Dedifferentiated amniotic fluid mesenchymal stem cell (primary cell): ENCODE data around the gene TMEM125.

Experiments
- DNase-seq: peaks from one replicate; pipeline ENCODE4 v3.0.0-alpha.2; 2016; ENCODE audit errors: extremely low spot score

The TMEM125 gene

DNA sequence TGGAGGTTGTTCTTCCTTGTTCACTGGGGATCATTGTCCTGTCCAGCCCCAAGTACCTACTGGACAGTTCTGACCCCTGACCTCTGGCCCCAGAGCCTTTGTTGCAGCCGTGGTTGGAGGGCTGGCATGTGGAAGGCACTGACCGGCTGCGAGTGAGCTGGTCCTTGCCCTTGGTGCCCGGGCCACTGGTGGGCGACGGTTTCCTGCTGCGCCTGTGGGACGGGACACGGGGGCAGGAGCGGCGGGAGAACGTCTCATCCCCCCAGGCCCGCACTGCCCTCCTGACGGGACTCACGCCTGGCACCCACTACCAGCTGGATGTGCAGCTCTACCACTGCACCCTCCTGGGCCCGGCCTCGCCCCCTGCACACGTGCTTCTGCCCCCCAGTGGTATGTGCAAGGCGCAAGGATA, 42.4 kb downstream of the TMEM125 start:
- no peak for DNase-seq

DNA sequence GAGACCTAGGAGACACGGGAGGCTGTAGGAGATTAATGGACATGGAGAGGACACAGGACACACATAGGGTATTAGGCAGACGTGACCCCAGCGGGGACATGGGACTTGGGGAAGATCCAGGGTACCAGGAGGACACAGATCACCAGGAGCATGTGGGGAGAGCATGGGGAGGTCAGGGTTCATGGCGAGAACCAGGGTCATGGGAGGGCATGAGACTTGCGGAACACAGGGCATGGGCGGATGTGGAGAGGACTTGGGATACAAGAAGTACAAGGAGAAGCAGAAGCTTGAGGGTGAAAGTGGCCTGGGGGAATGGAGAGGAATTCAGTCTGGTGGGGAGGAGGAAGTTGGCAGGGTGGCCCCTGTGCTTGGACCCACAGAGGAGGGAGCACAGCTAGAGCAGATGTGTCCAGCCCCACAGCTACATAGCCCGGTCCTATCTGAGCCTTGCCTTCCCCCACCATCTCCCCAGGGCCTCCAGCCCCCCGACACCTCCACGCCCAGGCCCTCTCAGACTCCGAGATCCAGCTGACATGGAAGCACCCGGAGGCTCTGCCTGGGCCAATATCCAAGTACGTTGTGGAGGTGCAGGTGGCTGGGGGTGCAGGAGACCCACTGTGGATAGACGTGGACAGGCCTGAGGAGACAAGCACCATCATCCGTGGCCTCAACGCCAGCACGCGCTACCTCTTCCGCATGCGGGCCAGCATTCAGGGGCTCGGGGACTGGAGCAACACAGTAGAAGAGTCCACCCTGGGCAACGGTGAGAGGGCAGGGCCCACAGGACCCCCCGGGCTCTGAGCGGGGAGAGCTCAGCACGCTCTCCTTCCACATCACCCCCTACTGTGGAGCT, 43.1 kb downstream of the TMEM125 start:
- DNase-seq = no peak

DNA sequence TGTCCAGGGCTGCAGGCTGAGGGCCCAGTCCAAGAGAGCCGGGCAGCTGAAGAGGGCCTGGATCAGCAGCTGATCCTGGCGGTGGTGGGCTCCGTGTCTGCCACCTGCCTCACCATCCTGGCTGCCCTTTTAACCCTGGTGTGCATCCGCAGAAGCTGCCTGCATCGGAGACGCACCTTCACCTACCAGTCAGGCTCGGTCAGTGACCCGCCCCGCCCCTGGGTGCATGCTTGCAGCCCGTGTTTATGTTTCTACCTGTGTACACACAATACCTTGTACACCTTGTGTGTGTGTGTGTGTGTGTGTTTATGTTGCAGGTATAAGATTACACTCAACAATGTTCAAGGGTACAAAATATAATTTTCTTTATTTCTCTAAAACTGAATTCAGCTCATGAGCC, 44.0 kb downstream of the TMEM125 start:
- DNase-seq = no peak

GRCh38 chr1:43314233-43314632, 44.5 kb downstream of the TMEM125 start:
- no peak for DNase-seq

DNA sequence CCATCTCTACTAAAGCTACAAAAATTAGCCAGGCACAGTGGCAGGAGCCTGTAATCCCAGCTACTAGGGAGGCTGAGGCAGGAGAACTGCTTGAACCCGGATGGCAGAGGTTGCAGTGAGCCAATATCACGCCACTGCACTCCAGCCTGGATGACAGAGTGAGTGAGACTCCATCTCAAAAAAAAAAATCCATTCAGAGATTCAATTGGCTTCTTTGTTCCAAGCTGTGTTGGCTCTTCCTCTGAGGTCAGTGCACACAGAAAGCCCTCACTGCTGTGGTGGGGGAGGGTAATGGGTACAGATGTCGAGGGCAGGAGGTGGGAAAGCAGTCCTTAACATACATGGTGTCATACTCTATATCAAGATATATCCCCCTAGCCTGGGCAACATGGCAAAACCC, 45.7 kb downstream of the TMEM125 start:
- DNase-seq = no peak

DNA sequence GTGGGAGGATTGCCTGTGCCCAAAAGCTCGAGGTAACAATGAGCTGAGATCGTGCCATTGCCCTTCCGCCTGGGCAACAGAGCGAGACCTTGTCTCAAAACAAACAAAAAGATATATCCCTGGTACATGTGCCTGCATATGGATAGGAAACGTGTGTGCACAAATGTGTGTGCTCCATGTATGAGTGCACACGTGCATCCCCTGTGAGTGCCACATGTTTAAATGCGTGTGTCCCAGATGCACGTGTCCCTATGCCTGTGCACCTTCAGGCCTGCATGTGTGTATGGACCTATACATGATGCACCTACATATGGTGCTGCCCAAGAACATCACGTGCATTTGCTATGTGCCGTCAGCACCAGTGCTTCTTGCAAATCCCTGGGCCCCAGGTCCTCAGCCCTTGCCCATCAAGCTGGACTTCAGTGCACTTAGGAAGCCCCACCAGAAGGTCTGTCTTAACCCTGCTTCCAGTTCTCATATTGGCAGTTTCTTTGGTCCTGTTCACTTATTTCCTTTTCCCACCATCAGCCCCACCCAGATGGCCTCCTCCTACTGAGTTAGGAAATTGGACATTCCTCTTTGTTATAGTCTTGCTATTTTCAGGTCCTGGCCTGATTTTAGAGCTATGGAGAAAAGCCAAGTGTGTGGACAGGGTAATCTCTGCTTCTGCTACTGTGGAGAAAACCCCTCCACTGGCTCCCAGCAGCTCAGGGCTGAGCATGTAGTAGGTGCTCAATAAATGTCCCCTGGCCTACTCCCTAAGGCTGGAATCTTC, 46.4 kb downstream of the TMEM125 start:
- no peak for DNase-seq

DNA sequence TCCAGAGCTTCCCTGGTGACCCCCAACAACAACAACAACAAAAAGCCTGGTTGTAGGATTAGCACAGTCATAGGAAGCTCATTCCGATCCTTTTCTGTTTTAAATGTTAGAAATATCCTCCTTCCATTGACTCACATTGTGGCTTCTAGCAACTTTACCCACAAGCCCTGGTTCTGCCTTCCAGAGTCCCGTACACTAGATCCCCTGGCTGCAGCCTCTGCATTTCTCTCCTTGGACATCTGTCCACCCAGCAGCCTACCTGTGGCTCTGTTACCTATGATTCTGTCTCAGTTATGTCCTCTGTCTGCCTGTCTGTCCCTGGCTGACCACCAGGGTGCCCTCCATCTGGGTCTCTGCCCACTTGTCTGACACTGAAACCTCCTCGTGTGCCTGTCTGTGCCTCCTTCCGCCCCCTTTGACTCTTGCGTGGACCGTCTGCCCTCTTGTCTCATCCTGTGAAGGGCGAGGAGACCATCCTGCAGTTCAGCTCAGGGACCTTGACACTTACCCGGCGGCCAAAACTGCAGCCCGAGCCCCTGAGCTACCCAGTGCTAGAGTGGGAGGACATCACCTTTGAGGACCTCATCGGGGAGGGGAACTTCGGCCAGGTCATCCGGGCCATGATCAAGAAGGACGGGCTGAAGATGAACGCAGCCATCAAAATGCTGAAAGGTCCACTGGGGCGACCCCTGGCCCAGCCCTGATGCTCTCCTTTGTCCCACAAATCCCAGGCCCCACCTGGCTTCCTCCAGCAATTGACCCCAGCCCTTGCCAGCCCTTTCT, 47.1 kb downstream of the TMEM125 start:
- DNase-seq = no peak

DNA sequence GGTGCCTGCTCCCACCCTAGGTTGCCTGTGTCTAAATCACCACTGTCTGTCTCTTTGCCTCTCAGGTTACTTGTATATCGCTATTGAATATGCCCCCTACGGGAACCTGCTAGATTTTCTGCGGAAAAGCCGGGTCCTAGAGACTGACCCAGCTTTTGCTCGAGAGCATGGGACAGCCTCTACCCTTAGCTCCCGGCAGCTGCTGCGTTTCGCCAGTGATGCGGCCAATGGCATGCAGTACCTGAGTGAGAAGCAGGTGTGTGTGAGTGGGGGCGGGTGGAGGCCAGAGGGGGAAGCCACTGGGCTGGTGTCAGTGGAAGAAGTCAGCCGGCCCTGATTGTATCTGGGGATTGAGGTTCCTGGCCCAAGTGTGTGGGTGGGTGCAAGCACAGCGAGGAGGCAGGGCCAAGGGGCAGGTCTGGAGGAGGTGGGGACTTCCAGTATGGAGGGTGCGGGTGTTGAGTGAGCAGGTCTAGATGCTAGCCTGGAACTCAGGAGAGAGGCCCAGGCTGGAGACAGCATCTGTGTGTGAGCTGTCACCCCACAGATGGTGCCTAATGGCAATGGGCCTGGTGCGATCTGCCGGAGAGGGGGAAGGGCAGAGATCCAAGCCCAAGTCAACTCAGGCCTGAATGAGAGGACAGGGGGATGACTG, 48.2 kb downstream of the TMEM125 start:
- no peak for DNase-seq

DNA sequence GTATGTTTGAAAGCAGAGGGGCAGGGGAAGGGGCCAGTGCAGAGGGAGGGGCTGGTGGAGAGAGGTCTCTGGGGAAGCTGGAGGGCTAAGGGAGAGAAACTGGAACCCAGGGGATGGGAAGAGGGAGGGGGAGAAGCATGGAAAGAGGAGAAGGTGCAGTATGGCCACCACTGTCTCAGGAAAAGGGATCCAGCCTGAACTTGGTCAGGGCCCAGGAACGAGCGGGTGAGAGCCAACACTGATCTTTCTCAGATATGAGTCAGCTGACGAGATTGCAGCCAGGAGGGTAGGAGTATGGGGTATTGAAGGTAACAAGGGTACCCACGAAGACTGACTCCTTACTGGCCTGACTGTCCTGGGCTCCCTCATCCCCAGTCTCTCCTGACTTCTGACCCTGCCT, 49.0 kb downstream of the TMEM125 start:
- no peak for DNase-seq

DNA sequence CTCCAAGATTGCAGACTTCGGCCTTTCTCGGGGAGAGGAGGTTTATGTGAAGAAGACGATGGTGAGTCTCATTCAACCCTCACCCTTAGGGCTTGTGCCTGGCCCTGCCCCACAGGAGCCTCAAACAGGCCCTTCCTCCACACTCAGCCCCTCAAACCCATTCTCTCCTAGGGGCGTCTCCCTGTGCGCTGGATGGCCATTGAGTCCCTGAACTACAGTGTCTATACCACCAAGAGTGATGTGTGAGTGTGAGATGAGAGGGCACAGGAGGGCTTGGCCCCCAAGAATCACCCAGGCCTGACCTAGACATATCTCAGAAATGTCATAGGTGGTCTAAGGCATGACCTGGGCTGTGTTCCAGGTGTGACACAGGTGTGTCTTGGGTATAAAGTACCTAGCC, 49.5 kb downstream of the TMEM125 start:
- no peak for DNase-seq

GRCh38 chr1:43319766-43320165, 50.0 kb downstream of the TMEM125 start:
- DNase-seq = no peak

DNA sequence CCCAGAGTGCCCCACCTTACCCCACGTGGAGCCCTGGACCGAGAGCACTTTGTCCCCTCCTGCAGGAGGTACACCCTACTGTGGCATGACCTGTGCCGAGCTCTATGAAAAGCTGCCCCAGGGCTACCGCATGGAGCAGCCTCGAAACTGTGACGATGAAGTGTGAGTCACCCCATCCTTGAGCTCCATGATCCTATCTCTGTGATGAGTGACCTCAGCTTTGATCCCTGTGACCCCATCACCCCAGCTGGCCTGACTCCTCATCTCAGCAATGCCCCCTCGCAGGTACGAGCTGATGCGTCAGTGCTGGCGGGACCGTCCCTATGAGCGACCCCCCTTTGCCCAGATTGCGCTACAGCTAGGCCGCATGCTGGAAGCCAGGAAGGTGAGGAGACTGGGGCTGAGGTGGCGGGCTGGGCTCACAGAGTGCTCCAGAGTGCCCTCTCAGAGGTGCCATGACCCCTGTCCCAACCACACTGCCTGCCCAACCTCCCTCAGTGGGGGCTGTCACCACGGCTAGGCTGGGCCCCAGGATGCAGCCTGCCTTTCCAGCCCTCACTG, 51.6 kb downstream of the TMEM125 start:
- no peak for DNase-seq

- no peak for DNase-seq
Observed at GRCh38 chr1:43322506-43322905, 52.7 kb downstream of the TMEM125 start.
